GM21515 (cell line): ENCODE results near the gene DGCR8.

Experiments used
- ATAC-seq: cut with Tn5 transposase; IDR thresholded peaks from one replicate; pipeline ENCODE4 v1.9.1; 2021; ENCODE audit not compliant: unreplicated experiment

DGCR8 gene

GRCh38 chr22:20089226-20089976 is 9.4 kb downstream of the DGCR8 start:
- no peak for ATAC-seq

GRCh38 chr22:20089977-20090729 is 10.1 kb downstream of the DGCR8 start:
- no peak for ATAC-seq

GRCh38 chr22:20090730-20091240 is 10.7 kb downstream of the DGCR8 start:
- ATAC-seq: no peak

- ATAC-seq: no peak
Measured at GRCh38 chr22:20091690-20092476, 11.8 kb downstream of the DGCR8 start.

- ATAC-seq: no peak
Measured at GRCh38 chr22:20092477-20092854, 12.4 kb downstream of the DGCR8 start.

GRCh38 chr22:20093418-20094196 is 13.6 kb downstream of the DGCR8 start:
- no peak for ATAC-seq

- ATAC-seq: no peak
Measured at GRCh38 chr22:20094197-20094807, 14.3 kb downstream of the DGCR8 start.

- no peak for ATAC-seq
Measured at GRCh38 chr22:20095521-20095920, 15.5 kb downstream of the DGCR8 start.

- no peak for ATAC-seq
Measured at GRCh38 chr22:20096574-20097420, 16.8 kb downstream of the DGCR8 start.

- ATAC-seq: no peak
Measured at GRCh38 chr22:20099099-20099711, 19.2 kb downstream of the DGCR8 start.

- no peak for ATAC-seq
Measured at GRCh38 chr22:20101638-20102037, 21.6 kb downstream of the DGCR8 start.

GRCh38 chr22:20102203-20102780 is 22.3 kb downstream of the DGCR8 start:
- no peak for ATAC-seq

- ATAC-seq: no peak
Measured at GRCh38 chr22:20105456-20106204, 25.6 kb downstream of the DGCR8 start.

GRCh38 chr22:20106205-20106848 is 26.3 kb downstream of the DGCR8 start:
- no peak for ATAC-seq

GRCh38 chr22:20106849-20107237 is 26.8 kb downstream of the DGCR8 start:
- no peak for ATAC-seq

GRCh38 chr22:20107471-20107901 is 27.4 kb downstream of the DGCR8 start:
- ATAC-seq: no peak
